Neural progenitor cell (in vitro differentiated cells): Measurements from ENCODE around the gene SPSB1.

Experiments
- EZH2 ChIP-seq: fragments of 200-600 bp; sonication (generic); IDR thresholded peaks from 2 replicates; pipeline ENCODE4 v1.6.1; 2017; ENCODE audit warnings: antibody characterized with exemption, mild to moderate bottlenecking, moderate library complexity
- TF ChIP-seq, protein P1 (sequence below): fragments of 200-600 bp; sonication (generic); IDR thresholded peaks from 2 replicates; pipeline ENCODE4 v1.5.1; 2017; ENCODE audit warnings: antibody characterized with exemption, mild to moderate bottlenecking

DNA sequence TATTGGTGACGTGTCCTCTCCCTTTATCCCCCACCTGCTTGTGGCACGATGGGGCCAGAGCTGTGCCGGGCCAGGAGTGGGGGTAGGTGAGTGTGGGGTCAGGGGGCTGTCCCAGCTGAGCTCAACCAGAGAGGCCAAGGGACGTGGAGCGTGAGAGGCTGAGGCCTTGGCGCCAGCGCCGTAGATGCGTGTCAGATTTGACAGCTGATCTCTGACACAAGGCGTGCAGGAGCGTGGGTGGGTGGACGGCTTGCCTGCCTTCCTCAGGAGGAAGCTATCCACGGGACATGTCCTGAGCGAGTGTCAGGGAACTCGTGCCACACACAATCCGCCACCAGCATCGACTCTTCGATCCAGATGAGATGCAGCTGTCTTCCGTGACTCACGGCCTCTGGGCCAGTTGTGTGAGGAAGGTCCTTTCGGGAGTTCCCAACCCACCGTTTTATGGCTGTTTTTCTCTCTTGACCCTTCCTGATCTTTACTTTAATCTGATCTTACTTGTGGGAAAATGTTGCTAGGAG is 56.7 kb downstream of the SPSB1 start:
- TF ChIP-seq, protein P1, sequence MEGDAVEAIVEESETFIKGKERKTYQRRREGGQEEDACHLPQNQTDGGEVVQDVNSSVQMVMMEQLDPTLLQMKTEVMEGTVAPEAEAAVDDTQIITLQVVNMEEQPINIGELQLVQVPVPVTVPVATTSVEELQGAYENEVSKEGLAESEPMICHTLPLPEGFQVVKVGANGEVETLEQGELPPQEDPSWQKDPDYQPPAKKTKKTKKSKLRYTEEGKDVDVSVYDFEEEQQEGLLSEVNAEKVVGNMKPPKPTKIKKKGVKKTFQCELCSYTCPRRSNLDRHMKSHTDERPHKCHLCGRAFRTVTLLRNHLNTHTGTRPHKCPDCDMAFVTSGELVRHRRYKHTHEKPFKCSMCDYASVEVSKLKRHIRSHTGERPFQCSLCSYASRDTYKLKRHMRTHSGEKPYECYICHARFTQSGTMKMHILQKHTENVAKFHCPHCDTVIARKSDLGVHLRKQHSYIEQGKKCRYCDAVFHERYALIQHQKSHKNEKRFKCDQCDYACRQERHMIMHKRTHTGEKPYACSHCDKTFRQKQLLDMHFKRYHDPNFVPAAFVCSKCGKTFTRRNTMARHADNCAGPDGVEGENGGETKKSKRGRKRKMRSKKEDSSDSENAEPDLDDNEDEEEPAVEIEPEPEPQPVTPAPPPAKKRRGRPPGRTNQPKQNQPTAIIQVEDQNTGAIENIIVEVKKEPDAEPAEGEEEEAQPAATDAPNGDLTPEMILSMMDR, result no peak
- TF ChIP-seq EZH2, result no peak
